Suprapubic skin (tissue), 4 donors: ENCODE measurements around the gene TP53BP2. TPM values are rescaled to one million over a fixed set of nuclear protein-coding genes. Genes with fewer than 3 reads are reported as not detected.
"Not testable (repeated sequence)": the region's sequence is repeated elsewhere in the genome, so short reads cannot be mapped to it uniquely, and the experiment has no call there.

Source experiments
- DNase-seq, 2 donors: peaks; one replicate each; pipeline ENCODE4 v3.0.0-alpha.2; 2019; ENCODE audit warnings: low spot score in 2 of 2
- H3K27ac ChIP-seq: fragments of 200-600 bp; sonication (generic); one replicate; pipeline ENCODE4 v1.5.1; 2019
- H3K27me3 ChIP-seq: fragments of 200-600 bp; sonication (generic); one replicate; pipeline ENCODE4 v1.5.1; 2019
- H3K36me3 ChIP-seq: fragments of 200-600 bp; sonication (generic); one replicate; pipeline ENCODE4 v1.5.1; 2019
- H3K4me1 ChIP-seq: fragments of 200-600 bp; sonication (generic); one replicate; pipeline ENCODE4 v1.5.1; 2019
- H3K4me3 ChIP-seq: fragments of 200-600 bp; sonication (generic); one replicate; pipeline ENCODE4 v1.5.1; 2019; ENCODE audit warnings: mild to moderate bottlenecking
- H3K9me3 ChIP-seq: fragments of 200-600 bp; sonication (generic); one replicate; pipeline ENCODE4 v1.5.1; 2019
- CTCF ChIP-seq, 2 donors: fragments of 200-600 bp in 1 of 2; fragments of 450-650 bp in 1 of 2; sonication (generic) in 1 of 2; IDR thresholded peaks; one replicate each; pipeline ENCODE4 v1.5.1; 2016 to 2019; ENCODE audit warnings: antibody characterized with exemption in 2 of 2, mild to moderate bottlenecking in 1 of 2, moderate library complexity in 1 of 2
- EP300 ChIP-seq: sonication (generic); formaldehyde crosslinking; IDR thresholded peaks from one replicate; pipeline ENCODE4 v1.6.1; 2017; ENCODE audit warnings: antibody characterized with exemption
- POLR2A ChIP-seq, 2 donors: fragments of 450-650 bp; IDR thresholded peaks; one replicate each; pipeline ENCODE4 v1.6.1; 2017; ENCODE audit warnings: antibody characterized with exemption in 2 of 2, mild to moderate bottlenecking in 2 of 2, moderate library complexity in 2 of 2
- POLR2AphosphoS5 ChIP-seq, 3 donors: sonication (generic); formaldehyde crosslinking; IDR thresholded peaks; one replicate each; pipeline ENCODE4 v1.6.1; 2017; ENCODE audit warnings: antibody characterized with exemption in 3 of 3
- WGBS: methylation state at CpG from one replicate; pipeline ENCODE4 v1.1.5; 2018; 5-methylcytosine and 5-hydroxymethylcytosine counted together
- total RNA-seq, 4 donors: library from RNA; depleted of rRNA; stranded (reverse); fragments of >200 nt; gene quantifications; one replicate each; pipeline ENCODE4 v1.1.0, GENCODE V29; 2016

Gene TP53BP2
- total RNA-seq, 4 donors from 2014 or later = 33.2 to 80.5 (median 55.8) TPM

GRCh38 chr1:223813645-223814044 is 32.1 kb downstream of the TP53BP2 start:
- H3K9me3 ChIP-seq = no peaks in the 10 kb centered on the region
- TF ChIP-seq POLR2A (IDR thresholded peaks at IDR 0.05) (no peak), EP300 (no peak), POLR2AphosphoS5 (IDR thresholded peaks at IDR 0.05) (no peak), CTCF (IDR thresholded peaks at IDR 0.05) (no peak)
- no peak overlapping the region for H3K27ac ChIP-seq
- peaks cover 33% of the 10 kb centered on the region for H3K36me3 ChIP-seq
- no peaks in the 10 kb centered on the region for H3K27me3 ChIP-seq
- H3K4me1 ChIP-seq = no peaks in the 10 kb centered on the region
- no peak overlapping the region for H3K4me3 ChIP-seq
- no peak for DNase-seq

- H3K36me3 ChIP-seq = peaks cover 35% of the 10 kb centered on the region
- H3K4me3 ChIP-seq = no peak overlapping the region
- peak; percentile 29 to 48 for TF ChIP-seq CTCF (IDR thresholded peaks at IDR 0.05)
- no peak for TF ChIP-seq POLR2AphosphoS5 (IDR thresholded peaks at IDR 0.05)
- no peak for DNase-seq
- no peaks in the 10 kb centered on the region for H3K27me3 ChIP-seq
- H3K4me1 ChIP-seq = no peaks in the 10 kb centered on the region
- no peaks in the 10 kb centered on the region for H3K9me3 ChIP-seq
- 50% methylated on average over 3 of the region's 3 CpGs for WGBS
- no peak overlapping the region for H3K27ac ChIP-seq
Observed at GRCh38 chr1:223811634-223812101, 34.1 kb downstream of the TP53BP2 start.

- Histone ChIP-seq H3K4me3 (no peak overlapping the region), H3K27ac (no peak overlapping the region), H3K9me3 (no peaks in the 10 kb centered on the region), H3K4me1 (no peaks in the 10 kb centered on the region), H3K36me3 (peaks cover 44% of the 10 kb centered on the region), H3K27me3 (no peaks in the 10 kb centered on the region)
- DNase-seq = no peak
- no peak for TF ChIP-seq POLR2A (IDR thresholded peaks at IDR 0.05)
- no peak for TF ChIP-seq CTCF (IDR thresholded peaks at IDR 0.05)
- no peak for TF ChIP-seq POLR2AphosphoS5 (IDR thresholded peaks at IDR 0.05)
- no peak for TF ChIP-seq EP300
- WGBS = 93% methylated on average over 2 of the region's 2 CpGs
Observed at GRCh38 chr1:223810586-223810985, 35.2 kb downstream of the TP53BP2 start.

GRCh38 chr1:223809905-223810304 is 35.8 kb downstream of the TP53BP2 start:
- not testable (repeated sequence) for H3K4me1 ChIP-seq, H3K4me3 ChIP-seq, H3K27me3 ChIP-seq, DNase-seq, H3K9me3 ChIP-seq, H3K27ac ChIP-seq
- 77% methylated on average over 4 of the region's 4 CpGs for whole genome bisulfite sequencing
- peaks cover 41% of the 10 kb centered on the region for H3K36me3 ChIP-seq

- peaks cover 74% of the 10 kb centered on the region for H3K36me3 ChIP-seq
- H3K9me3 ChIP-seq = no peaks in the 10 kb centered on the region
- H3K4me1 ChIP-seq = no peaks in the 10 kb centered on the region
- no peak overlapping the region for H3K27ac ChIP-seq
- no peak for DNase-seq
- no peak for TF ChIP-seq POLR2AphosphoS5 (IDR thresholded peaks at IDR 0.05)
- TF ChIP-seq POLR2A (IDR thresholded peaks at IDR 0.05) = no peak
- TF ChIP-seq EP300 = no peak
- no peak for TF ChIP-seq CTCF (IDR thresholded peaks at IDR 0.05)
- H3K4me3 ChIP-seq = no peak overlapping the region
- H3K27me3 ChIP-seq = no peaks in the 10 kb centered on the region
- 88% methylated on average over 7 of the region's 7 CpGs for WGBS
Observed at GRCh38 chr1:223803211-223803610, 42.5 kb downstream of the TP53BP2 start.

- 92% methylated on average over 4 of the region's 4 CpGs for WGBS
- TF ChIP-seq POLR2A (IDR thresholded peaks at IDR 0.05) (no peak), POLR2AphosphoS5 (IDR thresholded peaks at IDR 0.05) (no peak), CTCF (IDR thresholded peaks at IDR 0.05) (no peak), EP300 (no peak)
- Histone ChIP-seq H3K4me1 (no peaks in the 10 kb centered on the region), H3K36me3 (peaks cover 80% of the 10 kb centered on the region), H3K27ac (no peak overlapping the region), H3K4me3 (no peak overlapping the region), H3K9me3 (no peaks in the 10 kb centered on the region), H3K27me3 (no peaks in the 10 kb centered on the region)
- DNase-seq = no peak
Observed at GRCh38 chr1:223802602-223803001, 43.1 kb downstream of the TP53BP2 start.
